ENCODE data around the gene HDAC6.

HDAC6 gene

GRCh38 chrX:48786825-48787504 is 14.9 kb upstream of the HDAC6 start:
- no peak for DNase-seq
- peaks cover 7% of the 10 kb centered on the region for H3K27me3 ChIP-seq (ENCODE audit: insufficient read depth, low read depth, severe bottlenecking)
- no peaks in the 10 kb centered on the region for H3K36me3 ChIP-seq
- H3K9me3 ChIP-seq (ENCODE audit: severe bottlenecking): no peaks in the 10 kb centered on the region
- no peak for TF ChIP-seq CTCF (IDR thresholded peaks at IDR 0.05; ENCODE audit: low read depth, low read length)
- no peak overlapping the region for H3K27ac ChIP-seq
- H3K4me3 ChIP-seq (ENCODE audit: low read depth, low read length): no peak overlapping the region

GRCh38 chrX:48787505-48788443 is 14.1 kb upstream of the HDAC6 start:
- Histone ChIP-seq H3K4me3 (ENCODE audit: low read depth, low read length) (no peak overlapping the region), H3K36me3 (no peaks in the 10 kb centered on the region), H3K27ac (no peak overlapping the region), H3K9me3 (ENCODE audit: severe bottlenecking) (no peaks in the 10 kb centered on the region), H3K27me3 (ENCODE audit: insufficient read depth, low read depth, severe bottlenecking) (peaks cover 5% of the 10 kb centered on the region)
- DNase-seq: no peak
- no peak for TF ChIP-seq CTCF (IDR thresholded peaks at IDR 0.05; ENCODE audit: low read depth, low read length)

GRCh38 chrX:48789366-48790220 is 12.3 kb upstream of the HDAC6 start:
- no peak overlapping the region for H3K27ac ChIP-seq
- H3K27me3 ChIP-seq (ENCODE audit: insufficient read depth, low read depth, severe bottlenecking): peaks cover 3% of the 10 kb centered on the region
- no peak overlapping the region for H3K4me3 ChIP-seq (ENCODE audit: low read depth, low read length)
- no peak for DNase-seq
- no peaks in the 10 kb centered on the region for H3K36me3 ChIP-seq
- TF ChIP-seq CTCF (IDR thresholded peaks at IDR 0.05; ENCODE audit: low read depth, low read length): no peak
- H3K9me3 ChIP-seq (ENCODE audit: severe bottlenecking): no peaks in the 10 kb centered on the region

GRCh38 chrX:48790477-48790876 is 11.4 kb upstream of the HDAC6 start:
- Histone ChIP-seq H3K36me3 (no peaks in the 10 kb centered on the region), H3K9me3 (ENCODE audit: severe bottlenecking) (no peaks in the 10 kb centered on the region), H3K4me3 (ENCODE audit: low read depth, low read length) (no peak overlapping the region), H3K27me3 (ENCODE audit: insufficient read depth, low read depth, severe bottlenecking) (peaks cover 2% of the 10 kb centered on the region), H3K27ac (no peak overlapping the region)
- no peak for TF ChIP-seq CTCF (IDR thresholded peaks at IDR 0.05; ENCODE audit: low read depth, low read length)
- no peak for DNase-seq

GRCh38 chrX:48791063-48791820 is 10.6 kb upstream of the HDAC6 start:
- no peak overlapping the region for H3K27ac ChIP-seq
- H3K27me3 ChIP-seq (ENCODE audit: insufficient read depth, low read depth, severe bottlenecking): peaks cover 2% of the 10 kb centered on the region
- TF ChIP-seq CTCF (IDR thresholded peaks at IDR 0.05; ENCODE audit: low read depth, low read length): no peak
- no peak for DNase-seq
- H3K9me3 ChIP-seq (ENCODE audit: severe bottlenecking): no peaks in the 10 kb centered on the region
- no peaks in the 10 kb centered on the region for H3K36me3 ChIP-seq
- H3K4me3 ChIP-seq (ENCODE audit: low read depth, low read length): no peak overlapping the region

Data from WERI-Rb-1 (cell line).